B cell (primary cell): Measurements from ENCODE around the gene UBE2G2. TPM values are rescaled to one million over a fixed set of nuclear protein-coding genes. Genes with fewer than 3 reads are reported as not detected.

Source experiments
- ATAC-seq: fragments of 200-7000 bp; cut with Tn5 transposase; one replicate; pipeline ENCODE4 v1.10.0; 2021; ENCODE audit warnings: low read depth, mild to moderate bottlenecking, moderate number of reproducible peaks, moderate library complexity
- CTCF ChIA-PET: fragments of 350-600 bp; sonication (Branson Sonifier 250); formaldehyde crosslinking; loops from one replicate; lab custom pipeline; 2021; ENCODE audit warnings: antibody characterized with exemption, inconsistent platforms; lab: Charles Lee
- POLR2A ChIA-PET: fragments of 350-600 bp; sonication (Branson Sonifier 250); formaldehyde crosslinking; loops from one replicate; lab custom pipeline; 2021; ENCODE audit warnings: antibody characterized with exemption; lab: Charles Lee
- DNase-seq: peaks from one replicate; pipeline ENCODE4 v3.0.0; 2013
- H2AFZ ChIP-seq: 2 replicates; pipeline ENCODE4 v1.6.1; 2012; ENCODE audit warnings: mild to moderate bottlenecking, low read depth, low read length; ENCODE audit not compliant: insufficient read depth, poor library complexity, severe bottlenecking
- H3K27ac ChIP-seq, 2 donors: 1 replicate in 1 of 2; 2 replicates in 1 of 2; pipeline ENCODE4 v1.5.1; 2012 to 2013; ENCODE audit warnings: low read length in 2 of 2, mild to moderate bottlenecking in 2 of 2, moderate library complexity in 1 of 2
- H3K27me3 ChIP-seq, 4 experiments: fragments of 200-600 bp in 1 of 4; sonication (generic) in 1 of 4; replicated peaks in 1 of 4; 1 replicate in 2 of 4; 2 replicates in 2 of 4; pipeline versions ENCODE4 v1.6.1 to v1.7.0; 2013 to 2016; ENCODE audit warnings: low read length in 3 of 4, mild to moderate bottlenecking in 2 of 4, mixed read lengths in 1 of 4, moderate library complexity in 1 of 4; ENCODE audit not compliant: insufficient read depth in 4 of 4, control insufficient read depth in 3 of 4; ENCODE audit errors: control extremely low read depth in 1 of 4
- H3K36me3 ChIP-seq, 2 experiments: replicated peaks in 1 of 2; 1 replicate in 1 of 2; 2 replicates in 1 of 2; pipeline versions ENCODE4 v1.6.1 to v1.7.1; 2013; ENCODE audit warnings: low read length in 1 of 2; ENCODE audit not compliant: insufficient read depth in 2 of 2, control insufficient read depth in 1 of 2; ENCODE audit errors: control extremely low read depth in 1 of 2, extremely low read depth in 1 of 2
- H3K4me1 ChIP-seq, 2 donors: fragments of 200-600 bp in 1 of 2; sonication (generic) in 1 of 2; 1 replicate in 1 of 2; 2 replicates in 1 of 2; pipeline versions ENCODE4 v1.5.1 to v1.6.1; 2013 to 2017; ENCODE audit warnings: low read length in 2 of 2; ENCODE audit not compliant: control insufficient read depth in 2 of 2, insufficient read depth in 2 of 2
- H3K4me2 ChIP-seq: replicated peaks from 2 replicates; pipeline ENCODE3; 2012; ENCODE audit warnings: mild to moderate bottlenecking, low read depth, low read length; ENCODE audit not compliant: poor library complexity, severe bottlenecking
- H3K4me3 ChIP-seq, 5 experiments: fragments of 200-600 bp in 1 of 5; sonication (generic) in 1 of 5; 1 replicate in 3 of 5; 2 replicates in 2 of 5; pipeline versions ENCODE4 v1.5.1 to v1.7.0; 2011 to 2016; ENCODE audit warnings: low read length in 4 of 5, mild to moderate bottlenecking in 4 of 5, low read depth in 2 of 5, control low read depth in 1 of 5, moderate library complexity in 1 of 5; ENCODE audit not compliant: insufficient read depth in 1 of 5; ENCODE audit errors: control extremely low read depth in 1 of 5, extremely low read depth in 1 of 5
- H3K79me2 ChIP-seq: fragments of 200-600 bp; sonication (generic); one replicate; pipeline ENCODE4 v1.6.0; 2016; ENCODE audit warnings: low read length; ENCODE audit not compliant: control insufficient read depth, insufficient read depth
- H3K9ac ChIP-seq: fragments of 200-600 bp; sonication (generic); 2 replicates; pipeline ENCODE4 v1.6.1; 2017; ENCODE audit warnings: mild to moderate bottlenecking, low read length, moderate library complexity
- H3K9me3 ChIP-seq, 3 donors: one replicate each; pipeline versions ENCODE4 v1.6.1 to v1.7.1; 2013; ENCODE audit warnings: low read length in 2 of 3; ENCODE audit not compliant: control insufficient read depth in 2 of 3, insufficient read depth in 1 of 3; ENCODE audit errors: control extremely low read depth in 1 of 3
- H4K20me1 ChIP-seq: 2 replicates; pipeline ENCODE4 v1.6.0; 2012; ENCODE audit warnings: mild to moderate bottlenecking, low read length; ENCODE audit not compliant: insufficient read depth, control insufficient read depth, poor library complexity, severe bottlenecking
- H3K27ac Mint-ChIP-seq: one replicate; pipeline ENCODE4 v1.8.0; 2021; ENCODE audit warnings: mixed read lengths
- H3K27me3 Mint-ChIP-seq: one replicate; pipeline ENCODE4 v1.8.0; 2021; ENCODE audit warnings: mixed read lengths
- H3K4me1 Mint-ChIP-seq: one replicate; pipeline ENCODE4 v1.8.0; 2021; ENCODE audit warnings: mixed read lengths
- H3K4me3 Mint-ChIP-seq: one replicate; pipeline ENCODE4 v1.8.0; 2021; ENCODE audit warnings: mixed read lengths
- H3K9me3 Mint-ChIP-seq: one replicate; pipeline ENCODE4 v1.8.0; 2022; ENCODE audit warnings: mixed read lengths; ENCODE audit not compliant: insufficient read depth
- EZH2 ChIP-seq: IDR thresholded peaks from 2 replicates; pipeline ENCODE4 v1.6.1; 2012; ENCODE audit warnings: borderline replicate concordance, low read depth, mild to moderate bottlenecking, moderate library complexity, low read length; ENCODE audit not compliant: insufficient read depth, poor library complexity, severe bottlenecking
- WGBS: methylation state at CpG from one replicate; pipeline ENCODE4 v1.1.5; 2013; ENCODE audit warnings: missing lambda C conversion rate; ENCODE audit not compliant: insufficient coverage; 5-methylcytosine and 5-hydroxymethylcytosine counted together
- intact Hi-C: fragments of 100-400 bp; cut with micrococcal nuclease; formaldehyde crosslinking; loops from one replicate; pipeline ENCODE4 v1.10.0; 2022
- polyA plus RNA-seq: library from polyadenylated mRNA; depleted of rRNA; stranded (reverse); fragments of >200 nt; gene quantifications from 2 replicates; pipeline ENCODE4 v1.2.3, GENCODE V29; 2012
- total RNA-seq, 2 donors: library from RNA; stranded (reverse); fragments of 120-200 nt in 1 of 2; gene quantifications; 1 replicate in 1 of 2; 2 replicates in 1 of 2; pipeline versions ENCODE4 v1.2.3 to v1.2.4, GENCODE V29; 2013 to 2022
- TF ChIP-seq, protein P1 (sequence below): fragments of 200-600 bp; IDR thresholded peaks from one replicate; pipeline ENCODE4 v1.8.0; 2022; ENCODE audit warnings: antibody characterized with exemption, mild to moderate bottlenecking

UBE2G2 gene
- total and polyA plus RNA-seq, 2 donors (not counting 1 experiment from before 2014, with no cell fraction given): 96.4 to 109 TPM

DNA sequence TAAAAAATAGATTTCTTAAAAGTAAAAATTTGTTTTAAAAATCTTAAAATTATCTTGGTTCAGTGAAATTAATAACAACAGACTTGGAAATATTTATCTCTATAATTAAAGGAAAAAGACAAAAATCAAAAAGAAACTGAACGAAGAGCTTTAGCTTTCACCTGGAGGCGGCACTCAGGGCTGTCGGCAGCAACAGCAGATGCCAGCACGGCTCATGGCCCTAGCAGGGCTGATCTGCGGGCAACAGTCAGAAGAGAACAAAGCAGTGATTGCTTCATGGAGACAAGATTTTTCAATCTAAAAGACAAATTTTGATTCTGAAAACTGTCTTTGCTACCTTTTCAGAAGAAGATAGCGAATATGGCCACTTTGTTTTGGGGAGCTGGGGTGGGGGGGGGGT, 22.6 kb downstream of the UBE2G2 start:
- H2AFZ ChIP-seq: no peak overlapping the region
- no peak overlapping the region for H3K27ac ChIP-seq
- DNase-seq (no peak), ATAC-seq (no peak)
- H3K9me3 ChIP-seq: no peaks in the 10 kb centered on the region
- peaks cover 43% of the 10 kb centered on the region for H3K79me2 ChIP-seq
- peaks cover 6% of the 10 kb centered on the region for H3K4me1 Mint-ChIP-seq
- no peak overlapping the region for H3K27ac Mint-ChIP-seq
- H3K9ac ChIP-seq: no peak overlapping the region
- H3K9me3 Mint-ChIP-seq: no peaks in the 10 kb centered on the region
- H3K4me1 ChIP-seq: no peaks in the 10 kb centered on the region
- WGBS: 98% methylated on average over 5 of the region's 6 CpGs
- no peak overlapping the region for H3K4me2 ChIP-seq
- no peak for TF ChIP-seq EZH2
- TF ChIP-seq, protein P1, sequence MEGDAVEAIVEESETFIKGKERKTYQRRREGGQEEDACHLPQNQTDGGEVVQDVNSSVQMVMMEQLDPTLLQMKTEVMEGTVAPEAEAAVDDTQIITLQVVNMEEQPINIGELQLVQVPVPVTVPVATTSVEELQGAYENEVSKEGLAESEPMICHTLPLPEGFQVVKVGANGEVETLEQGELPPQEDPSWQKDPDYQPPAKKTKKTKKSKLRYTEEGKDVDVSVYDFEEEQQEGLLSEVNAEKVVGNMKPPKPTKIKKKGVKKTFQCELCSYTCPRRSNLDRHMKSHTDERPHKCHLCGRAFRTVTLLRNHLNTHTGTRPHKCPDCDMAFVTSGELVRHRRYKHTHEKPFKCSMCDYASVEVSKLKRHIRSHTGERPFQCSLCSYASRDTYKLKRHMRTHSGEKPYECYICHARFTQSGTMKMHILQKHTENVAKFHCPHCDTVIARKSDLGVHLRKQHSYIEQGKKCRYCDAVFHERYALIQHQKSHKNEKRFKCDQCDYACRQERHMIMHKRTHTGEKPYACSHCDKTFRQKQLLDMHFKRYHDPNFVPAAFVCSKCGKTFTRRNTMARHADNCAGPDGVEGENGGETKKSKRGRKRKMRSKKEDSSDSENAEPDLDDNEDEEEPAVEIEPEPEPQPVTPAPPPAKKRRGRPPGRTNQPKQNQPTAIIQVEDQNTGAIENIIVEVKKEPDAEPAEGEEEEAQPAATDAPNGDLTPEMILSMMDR: no peak
- H3K27me3 ChIP-seq: no peaks in the 10 kb centered on the region
- CTCF ChIA-PET: no interaction called here
- intact Hi-C loops: no loop called here
- no peak overlapping the region for H3K4me3 Mint-ChIP-seq
- H3K27me3 Mint-ChIP-seq: no peaks in the 10 kb centered on the region
- peaks cover 0 to 53% of the 10 kb centered on the region in 2 experiments for H3K36me3 ChIP-seq
- H3K4me3 ChIP-seq: no peak overlapping the region
- peaks cover 50% of the 10 kb centered on the region for H4K20me1 ChIP-seq
- POLR2A ChIA-PET: no interaction called here

DNA sequence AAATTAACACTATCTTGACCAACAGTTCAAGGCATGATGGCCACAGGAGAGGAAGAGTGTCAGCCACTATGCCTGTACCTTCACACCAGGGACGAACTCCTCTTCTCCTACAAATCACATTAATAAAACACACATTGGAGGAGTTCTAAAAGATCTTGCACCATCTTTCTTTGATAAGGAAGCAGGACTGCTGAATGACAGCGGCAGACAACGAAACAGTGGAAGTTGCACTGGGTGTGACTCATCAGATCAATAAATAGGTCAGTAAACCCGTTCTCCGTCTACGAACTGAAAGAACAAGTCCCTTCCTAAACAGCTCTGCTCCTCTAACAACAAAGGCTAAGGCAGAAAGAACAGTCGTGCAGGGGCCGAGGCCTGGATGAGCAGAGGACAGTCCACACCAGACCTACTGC, 23.1 kb downstream of the UBE2G2 start:
- Histone ChIP-seq H3K79me2 (peaks cover 38% of the 10 kb centered on the region), H3K4me2 (no peak overlapping the region), H3K9me3 (no peaks in the 10 kb centered on the region), H2AFZ (no peak overlapping the region), H3K27me3 (no peaks in the 10 kb centered on the region), H4K20me1 (peaks cover 45% of the 10 kb centered on the region), H3K27ac (no peak overlapping the region), H3K4me1 (no peaks in the 10 kb centered on the region), H3K36me3 (peaks cover 0 to 52% of the 10 kb centered on the region in 2 experiments), H3K4me3 (no peak overlapping the region), H3K9ac (no peak overlapping the region)
- Mint-ChIP-seq H3K9me3 (no peaks in the 10 kb centered on the region), H3K27me3 (no peaks in the 10 kb centered on the region), H3K4me1 (peaks cover 6% of the 10 kb centered on the region), H3K27ac (no peak overlapping the region), H3K4me3 (no peak overlapping the region)
- CTCF ChIA-PET: no interaction called here
- POLR2A ChIA-PET: no interaction called here
- ATAC-seq (no peak), DNase-seq (no peak)
- TF ChIP-seq EZH2: no peak
- intact Hi-C loops: no loop called here
- WGBS: 100% methylated on average over 7 of the region's 8 CpGs
